Spleen (tissue), 7 donors: ENCODE data around the gene STON1.

Experiments used
- POLR2A ChIP-seq, 3 donors: fragments of 450-650 bp; IDR thresholded peaks; one replicate each; pipeline ENCODE4 v1.5.1; 2017; ENCODE audit warnings: antibody characterized with exemption in 3 of 3, mild to moderate bottlenecking in 1 of 3
- POLR2AphosphoS5 ChIP-seq, 3 donors: sonication (generic); formaldehyde crosslinking; IDR thresholded peaks; one replicate each; pipeline ENCODE4 v1.5.1; 2017; ENCODE audit warnings: antibody characterized with exemption in 3 of 3
- TF ChIP-seq, protein P1 (sequence below), 11 experiments: fragments of 200-600 bp in 7 of 11; fragments of 450-650 bp in 4 of 11; sonication (generic) in 4 of 11; IDR thresholded peaks in 8 of 11; conservative IDR thresholded peaks in 3 of 11; 1 replicate in 7 of 11; 2 replicates in 4 of 11; pipeline versions ENCODE4 v1.4.0 to v1.8.0; 2016 to 2021; ENCODE audit warnings: antibody characterized with exemption in 11 of 11, inconsistent platforms in 4 of 11, mild to moderate bottlenecking in 1 of 11
- donor health status: DM: no; HTN: no; CAD: no; lungs with moderate emphysema.
- donor health status: DM: no; HTN: no; CAD: no.
- donor health status: DM: no; HTN: no; CAD: no.

DNA sequence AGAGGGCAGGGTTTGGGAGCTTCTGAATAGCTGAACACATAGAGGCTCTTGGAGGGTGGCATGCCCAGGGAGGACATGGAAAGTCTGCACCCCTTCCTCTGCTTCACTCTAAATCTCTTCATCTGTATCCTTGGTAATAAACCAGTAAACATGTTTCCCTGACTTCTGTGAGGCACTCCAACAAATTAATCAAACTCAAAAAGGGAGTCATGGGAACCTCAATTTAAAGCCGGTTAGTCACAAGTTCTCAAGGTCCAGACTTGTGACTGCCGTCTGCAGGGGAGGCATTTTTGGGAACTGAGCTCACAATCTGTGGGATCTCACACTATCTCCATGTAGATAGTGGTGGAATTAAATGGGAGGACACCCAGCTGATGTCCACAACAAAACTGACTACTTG lies 33.1 kb upstream of the STON1 start:
- TF ChIP-seq, protein P1, sequence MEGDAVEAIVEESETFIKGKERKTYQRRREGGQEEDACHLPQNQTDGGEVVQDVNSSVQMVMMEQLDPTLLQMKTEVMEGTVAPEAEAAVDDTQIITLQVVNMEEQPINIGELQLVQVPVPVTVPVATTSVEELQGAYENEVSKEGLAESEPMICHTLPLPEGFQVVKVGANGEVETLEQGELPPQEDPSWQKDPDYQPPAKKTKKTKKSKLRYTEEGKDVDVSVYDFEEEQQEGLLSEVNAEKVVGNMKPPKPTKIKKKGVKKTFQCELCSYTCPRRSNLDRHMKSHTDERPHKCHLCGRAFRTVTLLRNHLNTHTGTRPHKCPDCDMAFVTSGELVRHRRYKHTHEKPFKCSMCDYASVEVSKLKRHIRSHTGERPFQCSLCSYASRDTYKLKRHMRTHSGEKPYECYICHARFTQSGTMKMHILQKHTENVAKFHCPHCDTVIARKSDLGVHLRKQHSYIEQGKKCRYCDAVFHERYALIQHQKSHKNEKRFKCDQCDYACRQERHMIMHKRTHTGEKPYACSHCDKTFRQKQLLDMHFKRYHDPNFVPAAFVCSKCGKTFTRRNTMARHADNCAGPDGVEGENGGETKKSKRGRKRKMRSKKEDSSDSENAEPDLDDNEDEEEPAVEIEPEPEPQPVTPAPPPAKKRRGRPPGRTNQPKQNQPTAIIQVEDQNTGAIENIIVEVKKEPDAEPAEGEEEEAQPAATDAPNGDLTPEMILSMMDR (IDR thresholded peaks at IDR 0.05 in 8 of 11, conservative IDR thresholded peaks at IDR 0.05 in 3 of 11), result no peak
- TF ChIP-seq POLR2AphosphoS5 (IDR thresholded peaks at IDR 0.05) (peak in 1 of 3 donors; percentile 23), POLR2A (IDR thresholded peaks at IDR 0.05) (no peak)
